Activated gamma-delta T cell (primary cell): ENCODE results near the gene EDNRA.

Experiments
- DNase-seq: peaks from one replicate; lab custom pipeline; 2025; lab: John Stamatoyannopoulos, UW

Gene EDNRA

DNA sequence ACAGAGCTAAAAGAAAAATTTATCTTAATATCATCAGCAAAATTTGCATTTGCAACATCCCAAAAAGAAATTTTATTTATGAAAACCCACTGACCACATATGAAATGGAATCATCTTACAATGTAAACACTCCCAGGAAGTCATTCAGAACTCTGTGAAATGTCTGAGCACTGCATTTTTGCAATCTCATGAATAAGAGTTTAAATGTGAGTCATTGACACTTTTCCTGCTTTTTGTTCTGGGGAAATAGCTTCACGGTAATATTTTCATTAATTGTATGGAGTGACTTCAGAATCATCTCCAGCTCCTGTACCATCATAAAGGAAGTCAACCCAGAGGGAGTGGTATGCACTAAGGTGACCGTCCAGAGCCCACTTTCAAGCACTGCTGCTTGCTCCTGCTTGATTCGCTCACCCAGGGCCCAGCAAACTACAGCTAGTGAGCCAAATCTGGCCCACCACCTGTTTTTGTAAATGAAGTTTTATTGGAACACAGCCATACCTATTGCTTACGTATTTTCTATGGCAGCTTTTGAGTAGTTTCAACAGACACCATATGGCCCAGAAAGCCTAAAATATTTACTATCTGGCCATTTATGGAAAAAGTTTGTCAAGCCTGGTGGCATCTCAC lies 17.2 kb downstream of the EDNRA start:
- no peak for DNase-seq

DNA sequence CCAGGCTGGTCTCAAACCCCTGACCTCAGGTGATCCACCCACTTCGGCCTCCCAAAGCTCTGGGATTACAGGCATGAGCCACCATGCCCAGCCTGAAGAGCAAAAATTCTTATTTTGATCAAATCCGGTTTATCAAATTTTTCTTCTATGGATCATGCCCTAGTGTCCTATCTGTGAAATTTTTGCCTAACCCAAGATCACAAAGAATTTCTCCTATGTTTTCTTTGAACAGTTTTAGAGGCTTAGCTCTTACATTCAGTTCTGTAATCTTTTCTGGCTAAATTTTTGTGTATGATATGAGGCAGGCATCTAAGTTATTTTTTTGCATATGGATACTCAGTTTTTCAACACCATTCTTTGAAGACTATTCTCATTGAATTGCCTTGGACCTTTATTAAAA lies 27.4 kb downstream of the EDNRA start:
- no peak for DNase-seq

- no peak for DNase-seq
Observed at GRCh38 chr4:147509386-147509785, 28.5 kb downstream of the EDNRA start.

- no peak for DNase-seq
Observed at GRCh38 chr4:147510962-147511668, 30.2 kb downstream of the EDNRA start.

GRCh38 chr4:147513091-147513490 lies 32.2 kb downstream of the EDNRA start:
- no peak for DNase-seq

DNA sequence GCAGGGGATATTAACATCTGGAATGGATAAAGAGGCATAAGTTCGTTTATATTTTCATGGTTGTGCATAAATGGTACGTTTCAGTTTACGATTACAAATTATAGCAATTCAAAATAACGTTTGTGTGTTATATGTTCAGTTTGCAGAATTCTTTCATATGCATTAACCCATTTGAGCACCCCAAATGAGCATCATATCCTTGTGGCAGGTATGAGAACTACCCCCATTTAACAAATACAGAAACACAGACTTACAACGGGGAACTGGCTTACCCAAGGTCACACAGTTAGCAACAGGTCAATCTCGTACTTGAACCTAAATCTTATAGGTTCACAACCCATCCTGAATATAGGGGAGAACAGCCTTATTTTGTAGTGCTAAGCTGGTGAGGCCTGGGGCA lies 33.1 kb downstream of the EDNRA start:
- no peak for DNase-seq

DNA sequence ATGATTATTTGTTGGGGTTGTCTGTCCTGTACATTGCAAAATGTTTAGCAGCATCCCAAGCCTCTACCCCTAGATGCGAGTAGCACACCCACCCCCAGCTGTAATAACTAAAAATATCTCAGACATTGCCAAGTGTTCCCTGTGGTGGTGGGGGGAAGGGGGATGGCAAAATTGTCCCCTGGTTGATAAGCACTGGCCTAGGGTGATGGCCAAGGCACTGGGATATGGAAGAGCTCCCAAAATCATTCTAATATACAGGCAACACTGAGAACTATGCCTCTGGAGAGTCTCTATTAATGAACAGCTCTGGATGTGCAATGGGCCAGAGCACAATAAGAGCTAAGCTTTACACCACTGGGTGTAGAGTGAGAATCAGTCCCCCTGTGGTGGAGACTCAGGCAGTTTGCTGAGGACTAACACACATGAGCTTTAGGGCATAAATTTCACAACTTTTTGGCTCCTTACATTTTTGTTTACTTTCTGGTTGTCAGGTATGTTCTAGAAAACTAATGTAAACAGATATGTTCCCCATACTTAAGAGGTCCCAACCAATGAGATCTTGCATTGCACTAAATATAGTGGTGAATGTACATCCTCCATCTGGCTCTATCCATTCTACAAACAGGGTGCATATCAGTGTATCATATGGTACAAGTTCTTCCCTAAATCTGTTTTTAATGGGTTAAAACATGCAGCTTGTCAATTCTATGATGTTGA lies 34.5 kb downstream of the EDNRA start:
- DNase-seq: no peak

GRCh38 chr4:147516133-147516532 lies 35.2 kb downstream of the EDNRA start:
- no peak for DNase-seq

- DNase-seq: no peak
Observed at GRCh38 chr4:147518086-147518485, 37.2 kb downstream of the EDNRA start.

DNA sequence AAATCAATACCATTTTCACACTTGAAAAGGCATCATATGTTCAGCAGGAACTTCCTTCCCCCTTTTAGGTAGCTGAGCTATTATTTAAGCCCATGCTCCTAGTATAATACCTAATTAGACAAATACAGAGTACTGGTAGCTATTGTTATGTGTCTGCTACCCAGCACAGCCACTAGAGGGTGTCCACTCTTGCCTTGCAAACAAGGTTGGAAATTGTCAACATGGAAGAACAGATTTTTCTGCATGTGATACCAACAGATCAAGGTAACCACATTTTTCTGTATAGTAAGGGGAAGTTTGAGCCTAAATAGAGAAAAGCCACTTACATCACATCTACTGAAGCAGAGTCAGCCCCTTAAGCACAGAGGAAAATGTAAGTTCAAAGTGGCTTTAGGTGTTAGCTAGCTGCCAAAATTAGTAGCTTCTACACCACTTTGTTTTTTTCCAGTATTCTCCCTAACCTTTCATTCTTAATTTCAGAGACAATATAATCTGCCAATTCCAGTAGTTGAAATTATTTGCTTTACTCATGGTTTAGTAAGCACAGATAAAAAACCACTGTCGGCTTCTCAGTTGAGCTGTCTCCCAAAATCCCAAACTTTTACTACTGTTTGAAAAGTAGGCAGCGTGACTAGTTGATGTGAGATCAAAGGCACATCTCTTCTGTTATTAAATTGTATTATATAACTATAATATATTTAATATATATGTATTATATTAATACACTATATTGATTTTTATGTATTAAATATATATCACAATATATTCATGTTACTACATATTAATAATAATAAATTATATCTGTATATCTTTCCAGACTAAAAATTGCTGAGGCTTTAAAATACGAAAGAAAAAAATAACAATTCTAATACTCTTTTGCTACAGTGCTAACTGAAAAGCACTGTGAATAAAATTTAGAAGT lies 38.2 kb downstream of the EDNRA start:
- DNase-seq: no peak

DNA sequence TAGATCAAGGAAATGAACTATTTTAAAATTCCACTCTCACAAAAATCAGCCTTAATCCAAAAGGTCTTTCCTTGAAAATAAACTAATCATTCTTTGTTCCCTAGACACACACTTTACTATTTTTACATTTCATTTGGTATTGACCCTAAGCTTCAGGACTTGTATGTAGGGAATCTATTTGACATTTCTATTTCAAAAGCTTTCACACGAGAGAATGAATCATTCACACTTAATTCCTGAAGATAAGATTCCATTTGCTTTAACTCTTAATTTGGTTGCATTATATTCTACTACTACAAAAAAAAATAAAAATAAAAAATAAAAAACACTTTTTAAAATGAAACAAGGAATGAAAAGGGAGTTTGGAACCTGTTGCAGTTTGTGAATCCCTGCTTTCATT lies 43.7 kb downstream of the EDNRA start:
- no peak for DNase-seq

GRCh38 chr4:147525494-147526271 lies 44.8 kb downstream of the EDNRA start:
- DNase-seq: no peak

DNA sequence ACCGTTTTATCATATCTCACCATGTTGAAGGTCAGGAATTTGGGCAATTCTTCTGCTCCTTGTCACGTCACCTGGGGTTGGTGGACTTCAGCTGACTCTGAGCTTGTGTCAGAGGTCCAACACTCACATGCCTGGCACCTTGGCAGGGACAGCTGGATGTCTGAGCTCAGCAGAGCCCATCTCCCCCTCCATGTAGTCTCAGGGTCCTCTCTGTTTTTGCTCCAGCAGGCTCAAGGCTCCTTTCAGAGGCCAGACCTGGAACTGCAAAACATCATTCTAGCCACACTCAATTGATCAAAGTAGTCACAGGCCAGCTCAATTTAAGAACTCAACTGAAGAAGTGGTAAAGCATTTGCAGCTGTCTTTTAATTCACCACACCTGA lies 45.4 kb downstream of the EDNRA start:
- DNase-seq: no peak

DNA sequence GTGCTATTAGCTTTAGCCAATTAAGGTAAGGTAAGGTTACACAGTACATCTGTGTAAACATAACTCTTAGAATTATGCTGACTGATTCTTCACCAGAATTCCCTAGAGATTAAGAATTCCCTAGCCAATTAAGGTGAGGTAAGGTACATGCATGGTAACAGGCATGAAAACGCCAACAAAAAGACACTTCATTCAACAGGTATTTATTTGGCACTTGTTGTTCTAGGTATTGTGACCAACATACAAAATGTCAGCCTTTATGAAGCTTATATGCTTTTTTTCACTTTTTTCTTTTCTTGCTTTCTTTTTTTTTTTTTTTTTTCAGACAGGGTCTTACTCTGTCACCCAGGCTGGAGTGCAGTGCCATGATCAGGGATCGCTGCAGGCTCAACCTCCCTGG lies 47.2 kb downstream of the EDNRA start:
- no peak for DNase-seq

DNA sequence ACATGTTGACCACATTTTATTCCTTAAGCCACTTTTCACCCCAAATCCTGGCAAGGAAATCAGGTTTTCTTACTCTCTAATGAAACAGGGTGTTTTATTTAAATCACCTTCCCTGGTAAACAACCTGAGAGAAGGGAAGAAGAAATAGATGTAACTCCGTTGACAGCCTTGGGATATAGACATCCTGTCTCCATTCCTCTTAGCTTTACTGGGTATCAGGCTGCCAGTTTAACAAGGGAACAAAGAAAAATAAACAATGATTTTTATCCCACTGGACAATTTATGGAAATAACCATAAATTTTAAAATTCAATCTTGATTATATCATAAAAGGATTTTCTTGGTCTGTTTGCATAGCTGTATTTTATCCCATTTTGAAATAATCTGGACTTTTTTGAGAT lies 49.2 kb downstream of the EDNRA start:
- no peak for DNase-seq

GRCh38 chr4:147530723-147531122 lies 49.8 kb downstream of the EDNRA start:
- no peak for DNase-seq

- DNase-seq: no peak
Observed at GRCh38 chr4:147532896-147533295, 52.0 kb downstream of the EDNRA start.

- no peak for DNase-seq
Observed at GRCh38 chr4:147533331-147533730, 52.4 kb downstream of the EDNRA start.

GRCh38 chr4:147535124-147535523 lies 54.2 kb downstream of the EDNRA start:
- no peak for DNase-seq

DNA sequence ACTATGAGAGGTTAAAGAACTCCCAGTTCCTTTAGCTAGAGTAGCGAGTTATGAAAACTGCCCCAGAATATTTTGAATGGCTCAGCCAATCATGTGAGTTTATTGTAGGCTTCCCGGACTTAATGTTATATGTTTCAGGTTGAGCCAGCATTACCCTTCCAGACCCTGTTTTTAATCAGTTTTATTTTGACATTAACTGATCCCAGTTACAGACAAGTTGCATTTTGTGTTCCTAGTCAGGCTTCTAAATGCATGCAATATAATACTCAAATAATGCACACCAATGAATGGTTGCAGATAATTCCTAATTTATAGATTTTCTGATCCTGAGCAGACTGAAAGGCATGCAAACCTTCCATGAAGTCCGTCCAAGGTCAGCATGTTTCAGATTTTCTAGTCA lies 57.8 kb downstream of the EDNRA start:
- no peak for DNase-seq

DNA sequence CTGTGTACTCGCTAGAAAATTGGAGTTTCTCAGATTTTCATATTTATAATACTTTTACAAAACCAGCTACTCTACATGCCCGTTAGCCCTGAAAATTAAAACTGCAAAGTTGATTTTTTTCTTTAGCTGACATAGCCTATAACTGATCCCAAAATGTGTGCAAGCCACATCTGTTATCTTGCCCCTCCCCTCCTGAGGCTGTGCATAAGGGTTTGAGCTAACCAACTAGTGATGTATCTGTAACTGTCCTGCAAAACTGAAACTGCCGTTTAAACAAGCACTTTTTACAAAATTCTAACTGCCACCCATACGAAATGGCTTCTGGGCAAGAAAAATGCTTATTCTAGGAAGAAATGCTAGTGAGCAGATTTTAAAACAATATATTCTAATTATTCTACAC lies 59.1 kb downstream of the EDNRA start:
- no peak for DNase-seq
